ENCODE data around the gene KDM2A.

GRCh38 chr11:67090717-67091116, 28.3 kb upstream of the KDM2A start:
- TF ChIP-seq, protein P1, sequence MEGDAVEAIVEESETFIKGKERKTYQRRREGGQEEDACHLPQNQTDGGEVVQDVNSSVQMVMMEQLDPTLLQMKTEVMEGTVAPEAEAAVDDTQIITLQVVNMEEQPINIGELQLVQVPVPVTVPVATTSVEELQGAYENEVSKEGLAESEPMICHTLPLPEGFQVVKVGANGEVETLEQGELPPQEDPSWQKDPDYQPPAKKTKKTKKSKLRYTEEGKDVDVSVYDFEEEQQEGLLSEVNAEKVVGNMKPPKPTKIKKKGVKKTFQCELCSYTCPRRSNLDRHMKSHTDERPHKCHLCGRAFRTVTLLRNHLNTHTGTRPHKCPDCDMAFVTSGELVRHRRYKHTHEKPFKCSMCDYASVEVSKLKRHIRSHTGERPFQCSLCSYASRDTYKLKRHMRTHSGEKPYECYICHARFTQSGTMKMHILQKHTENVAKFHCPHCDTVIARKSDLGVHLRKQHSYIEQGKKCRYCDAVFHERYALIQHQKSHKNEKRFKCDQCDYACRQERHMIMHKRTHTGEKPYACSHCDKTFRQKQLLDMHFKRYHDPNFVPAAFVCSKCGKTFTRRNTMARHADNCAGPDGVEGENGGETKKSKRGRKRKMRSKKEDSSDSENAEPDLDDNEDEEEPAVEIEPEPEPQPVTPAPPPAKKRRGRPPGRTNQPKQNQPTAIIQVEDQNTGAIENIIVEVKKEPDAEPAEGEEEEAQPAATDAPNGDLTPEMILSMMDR (conservative IDR thresholded peaks at IDR 0.05 in 1 of 2, IDR thresholded peaks at IDR 0.05 in 1 of 2; ENCODE audit: extremely low read depth in 1 of 2, insufficient read depth in 1 of 2, low read depth in 1 of 2, low read length in 2 of 2): no peak
- TF ChIP-seq EZH2 (IDR thresholded peaks at IDR 0.05; ENCODE audit: borderline replicate concordance, low read length): no peak
